D721Med (cell line): ENCODE results near the gene PPP1R7.

Source experiments
- DNase-seq: peaks from one replicate; pipeline ENCODE4 v3.0.0; 2011; ENCODE audit warnings: low spot score; ENCODE audit not compliant: insufficient read length
- FAIRE-seq: peaks from 2 replicates; lab custom pipeline; 2011; peaks lifted over from hg19 to GRCh38; lab: Jason Lieb, UNC
- CTCF ChIP-seq: IDR thresholded peaks from 2 replicates; pipeline ENCODE4 v1.5.1; 2012; ENCODE audit warnings: mild to moderate bottlenecking, control low read depth; ENCODE audit not compliant: insufficient read depth; ENCODE audit errors: missing control alignments

The PPP1R7 gene

GRCh38 chr2:241140445-241140840, 9.8 kb upstream of the PPP1R7 start:
- DNase-seq (no peak), FAIRE-seq (no peak)
- no peak for TF ChIP-seq CTCF

GRCh38 chr2:241141214-241141770, 9.0 kb upstream of the PPP1R7 start:
- no peak for FAIRE-seq
- TF ChIP-seq CTCF = no peak
- DNase-seq = no peak

- TF ChIP-seq CTCF = no peak
- FAIRE-seq (no peak), DNase-seq (no peak)
These were observed 8.2 kb upstream of the PPP1R7 start for GRCh38 chr2:241142063-241142462.

- no peak for TF ChIP-seq CTCF
- DNase-seq (no peak), FAIRE-seq (no peak)
These were observed 7.7 kb upstream of the PPP1R7 start for GRCh38 chr2:241142593-241142992.

GRCh38 chr2:241146286-241146685, 4.0 kb upstream of the PPP1R7 start:
- no peak for FAIRE-seq
- DNase-seq = no peak
- TF ChIP-seq CTCF = no peak

- TF ChIP-seq CTCF = no peak
- no peak for FAIRE-seq
These were observed 2.9 kb upstream of the PPP1R7 start for GRCh38 chr2:241147336-241147735.

GRCh38 chr2:241148239-241148638, 2.0 kb upstream of the PPP1R7 start:
- FAIRE-seq (no peak), DNase-seq (no peak)
- no peak for TF ChIP-seq CTCF

More at GRCh38 chr2:241147336-241147735, 2.9 kb upstream of the PPP1R7 start:
- no peak for DNase-seq
